ENCODE results near the gene GNAT1. TPM values are rescaled to one million over a fixed set of nuclear protein-coding genes. Genes with fewer than 3 reads are reported as not detected.

The GNAT1 gene
- total RNA-seq, 1 donor from 2014 or later, result not detected

- TF ChIP-seq CTCF (IDR thresholded peaks at IDR 0.05), result no peak
- intact Hi-C loops (cut with DNase I), result no loop called here
- Histone ChIP-seq H3K4me1 (peaks cover 83% of the 10 kb centered on the region), H3K4me3 (no peak overlapping the region), H3K27ac (peak overlapping the region; percentile 76), H3K9me3 (no peaks in the 10 kb centered on the region), H3K27me3 (no peaks in the 10 kb centered on the region), H3K36me3 (no peaks in the 10 kb centered on the region)
- no peak for DNase-seq
- no peak for ATAC-seq
These were observed 23.6 kb upstream of the GNAT1 start for GRCh38 chr3:50167841-50168209.

GRCh38 chr3:50168388-50168787, 23.0 kb upstream of the GNAT1 start:
- no peak for TF ChIP-seq CTCF (IDR thresholded peaks at IDR 0.05)
- Histone ChIP-seq H3K27me3 (no peaks in the 10 kb centered on the region), H3K4me1 (peaks cover 77% of the 10 kb centered on the region), H3K36me3 (no peaks in the 10 kb centered on the region), H3K27ac (peak overlapping the region; percentile 76), H3K9me3 (no peaks in the 10 kb centered on the region), H3K4me3 (no peak overlapping the region)
- no peak for DNase-seq
- intact Hi-C loops (cut with DNase I), result no loop called here
- no peak for ATAC-seq

GRCh38 chr3:50168791-50169190, 22.6 kb upstream of the GNAT1 start:
- Histone ChIP-seq H3K4me1 (peaks cover 73% of the 10 kb centered on the region), H3K4me3 (no peak overlapping the region), H3K27ac (peak overlapping the region; percentile 76), H3K9me3 (no peaks in the 10 kb centered on the region), H3K36me3 (no peaks in the 10 kb centered on the region), H3K27me3 (no peaks in the 10 kb centered on the region)
- ATAC-seq, result no peak
- intact Hi-C loops (cut with DNase I), result no loop called here
- no peak for TF ChIP-seq CTCF (IDR thresholded peaks at IDR 0.05)
- no peak for DNase-seq

- DNase-seq (no peak), ATAC-seq (no peak)
- Histone ChIP-seq H3K27me3 (no peaks in the 10 kb centered on the region), H3K4me1 (peaks cover 68% of the 10 kb centered on the region), H3K36me3 (no peaks in the 10 kb centered on the region), H3K9me3 (no peaks in the 10 kb centered on the region), H3K27ac (peak overlapping the region; percentile 76), H3K4me3 (no peak overlapping the region)
- intact Hi-C loops (cut with DNase I), result no loop called here
- TF ChIP-seq CTCF (IDR thresholded peaks at IDR 0.05), result no peak
These were observed 22.1 kb upstream of the GNAT1 start for GRCh38 chr3:50169232-50169832.

GRCh38 chr3:50169858-50170257, 21.6 kb upstream of the GNAT1 start:
- TF ChIP-seq CTCF (IDR thresholded peaks at IDR 0.05), result no peak
- H3K9me3 ChIP-seq, result no peaks in the 10 kb centered on the region
- no peaks in the 10 kb centered on the region for H3K27me3 ChIP-seq
- intact Hi-C loops (cut with DNase I), result no loop called here
- no peaks in the 10 kb centered on the region for H3K36me3 ChIP-seq
- peak overlapping the region; percentile 76 for H3K27ac ChIP-seq
- no peak for ATAC-seq
- DNase-seq, result no peak
- H3K4me1 ChIP-seq, result peaks cover 62% of the 10 kb centered on the region
- H3K4me3 ChIP-seq, result no peak overlapping the region

- Histone ChIP-seq H3K27ac (peak overlapping the region; percentile 76), H3K9me3 (no peaks in the 10 kb centered on the region), H3K36me3 (no peaks in the 10 kb centered on the region), H3K4me1 (peaks cover 54% of the 10 kb centered on the region), H3K4me3 (no peak overlapping the region), H3K27me3 (no peaks in the 10 kb centered on the region)
- ATAC-seq (peak; percentile 35), DNase-seq (no peak)
- TF ChIP-seq CTCF (IDR thresholded peaks at IDR 0.05), result no peak
- intact Hi-C loops (cut with DNase I), result no loop called here
These were observed 20.7 kb upstream of the GNAT1 start for GRCh38 chr3:50170689-50171088.

All from upper lobe of right lung (tissue), 1 donor.